Endothelial cell (in vitro differentiated cells): ENCODE data around the gene KLHL40. TPM values are rescaled to one million over a fixed set of nuclear protein-coding genes. Genes with fewer than 3 reads are reported as not detected.

Experiments used
- DNase-seq: peaks from one replicate; pipeline ENCODE4 v3.0.0; 2021; ENCODE audit warnings: low spot score
- H3K27ac Mint-ChIP-seq: one replicate; pipeline ENCODE4 v1.8.0; 2021; ENCODE audit warnings: mixed read lengths, inconsistent platforms; ENCODE audit not compliant: unreplicated experiment
- H3K27me3 Mint-ChIP-seq: one replicate; pipeline ENCODE4 v1.8.0; 2021; ENCODE audit warnings: mild to moderate bottlenecking, moderate library complexity, mixed read lengths, inconsistent platforms; ENCODE audit not compliant: unreplicated experiment
- H3K36me3 Mint-ChIP-seq: one replicate; pipeline ENCODE4 v1.8.0; 2021; ENCODE audit warnings: mild to moderate bottlenecking, low read depth, mixed read lengths, inconsistent platforms; ENCODE audit not compliant: unreplicated experiment
- H3K4me1 Mint-ChIP-seq: one replicate; pipeline ENCODE4 v1.8.0; 2021; ENCODE audit warnings: mild to moderate bottlenecking, mixed read lengths, inconsistent platforms; ENCODE audit not compliant: unreplicated experiment
- H3K4me3 Mint-ChIP-seq: one replicate; pipeline ENCODE4 v1.8.0; 2021; ENCODE audit warnings: mild to moderate bottlenecking, mixed read lengths, inconsistent platforms; ENCODE audit not compliant: unreplicated experiment
- H3K9me3 Mint-ChIP-seq: one replicate; pipeline ENCODE4 v1.8.0; 2021; ENCODE audit warnings: mixed read lengths, inconsistent platforms; ENCODE audit not compliant: unreplicated experiment
- total RNA-seq: library from RNA; stranded (reverse); fragmentation: NEBNext Ultra II Directional; extraction: Animal tissue kit (Norgen Biotek cat#: 25700); gene quantifications from one replicate; pipeline ENCODE4 v1.2.1, GENCODE V29; 2021; ENCODE audit not compliant: unreplicated experiment
- TF ChIP-seq, protein P1 (sequence below): fragments of 200-600 bp; sonication (generic); IDR thresholded peaks from one replicate; pipeline ENCODE4 v1.5.0; 2021; ENCODE audit warnings: antibody characterized with exemption; ENCODE audit not compliant: unreplicated experiment

Gene KLHL40
- total RNA-seq, 1 donor from 2014 or later, result not detected

DNA sequence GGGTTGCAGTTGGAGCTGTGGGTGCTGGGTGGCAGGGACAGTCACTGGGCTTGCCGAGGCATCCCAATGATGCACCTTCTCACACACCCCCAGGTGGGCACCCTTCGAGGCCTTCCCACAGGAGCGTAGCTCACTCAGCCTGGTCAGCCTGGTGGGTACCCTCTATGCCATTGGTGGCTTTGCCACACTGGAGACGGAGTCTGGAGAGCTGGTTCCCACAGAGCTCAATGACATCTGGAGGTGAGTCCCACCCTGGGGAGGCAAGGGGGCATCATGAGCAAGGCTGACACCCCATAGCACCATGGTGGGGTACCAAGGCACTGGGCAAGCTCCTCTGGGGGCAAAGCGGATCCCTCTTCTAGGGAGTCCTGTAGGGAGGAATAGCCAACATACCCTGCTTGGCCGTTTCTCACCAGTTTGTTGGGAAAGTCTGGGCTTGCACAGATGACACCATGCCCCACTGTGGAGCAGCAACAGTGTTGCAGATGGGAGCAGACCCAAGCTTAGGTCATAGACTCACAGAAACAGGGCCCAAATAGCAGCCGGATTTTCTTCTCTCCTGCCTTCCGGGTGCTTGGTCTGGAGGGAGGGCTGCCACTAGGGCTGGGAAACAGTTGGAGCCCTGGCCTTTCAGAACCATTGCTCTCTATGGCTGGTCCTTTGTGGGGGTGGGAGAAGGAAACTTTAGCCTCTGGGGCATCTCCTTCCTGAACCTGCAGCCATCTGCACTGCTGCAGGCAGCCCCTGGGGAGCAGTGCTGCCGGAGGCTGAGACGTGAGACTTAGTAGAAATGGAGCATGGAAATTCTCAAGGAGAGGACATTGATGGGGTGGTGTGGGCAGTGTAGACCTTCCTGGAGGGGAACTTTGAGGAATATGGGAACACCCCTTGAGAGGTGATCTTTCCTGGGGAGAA lies 5.7 kb downstream of the KLHL40 start:
- Mint-ChIP-seq H3K27me3 (peaks cover 9% of the 10 kb centered on the region), H3K4me3 (no peak overlapping the region), H3K9me3 (no peaks in the 10 kb centered on the region), H3K27ac (no peak overlapping the region), H3K36me3 (no peaks in the 10 kb centered on the region), H3K4me1 (no peaks in the 10 kb centered on the region)
- TF ChIP-seq, protein P1, sequence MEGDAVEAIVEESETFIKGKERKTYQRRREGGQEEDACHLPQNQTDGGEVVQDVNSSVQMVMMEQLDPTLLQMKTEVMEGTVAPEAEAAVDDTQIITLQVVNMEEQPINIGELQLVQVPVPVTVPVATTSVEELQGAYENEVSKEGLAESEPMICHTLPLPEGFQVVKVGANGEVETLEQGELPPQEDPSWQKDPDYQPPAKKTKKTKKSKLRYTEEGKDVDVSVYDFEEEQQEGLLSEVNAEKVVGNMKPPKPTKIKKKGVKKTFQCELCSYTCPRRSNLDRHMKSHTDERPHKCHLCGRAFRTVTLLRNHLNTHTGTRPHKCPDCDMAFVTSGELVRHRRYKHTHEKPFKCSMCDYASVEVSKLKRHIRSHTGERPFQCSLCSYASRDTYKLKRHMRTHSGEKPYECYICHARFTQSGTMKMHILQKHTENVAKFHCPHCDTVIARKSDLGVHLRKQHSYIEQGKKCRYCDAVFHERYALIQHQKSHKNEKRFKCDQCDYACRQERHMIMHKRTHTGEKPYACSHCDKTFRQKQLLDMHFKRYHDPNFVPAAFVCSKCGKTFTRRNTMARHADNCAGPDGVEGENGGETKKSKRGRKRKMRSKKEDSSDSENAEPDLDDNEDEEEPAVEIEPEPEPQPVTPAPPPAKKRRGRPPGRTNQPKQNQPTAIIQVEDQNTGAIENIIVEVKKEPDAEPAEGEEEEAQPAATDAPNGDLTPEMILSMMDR, result no peak
- DNase-seq, result no peak

DNA sequence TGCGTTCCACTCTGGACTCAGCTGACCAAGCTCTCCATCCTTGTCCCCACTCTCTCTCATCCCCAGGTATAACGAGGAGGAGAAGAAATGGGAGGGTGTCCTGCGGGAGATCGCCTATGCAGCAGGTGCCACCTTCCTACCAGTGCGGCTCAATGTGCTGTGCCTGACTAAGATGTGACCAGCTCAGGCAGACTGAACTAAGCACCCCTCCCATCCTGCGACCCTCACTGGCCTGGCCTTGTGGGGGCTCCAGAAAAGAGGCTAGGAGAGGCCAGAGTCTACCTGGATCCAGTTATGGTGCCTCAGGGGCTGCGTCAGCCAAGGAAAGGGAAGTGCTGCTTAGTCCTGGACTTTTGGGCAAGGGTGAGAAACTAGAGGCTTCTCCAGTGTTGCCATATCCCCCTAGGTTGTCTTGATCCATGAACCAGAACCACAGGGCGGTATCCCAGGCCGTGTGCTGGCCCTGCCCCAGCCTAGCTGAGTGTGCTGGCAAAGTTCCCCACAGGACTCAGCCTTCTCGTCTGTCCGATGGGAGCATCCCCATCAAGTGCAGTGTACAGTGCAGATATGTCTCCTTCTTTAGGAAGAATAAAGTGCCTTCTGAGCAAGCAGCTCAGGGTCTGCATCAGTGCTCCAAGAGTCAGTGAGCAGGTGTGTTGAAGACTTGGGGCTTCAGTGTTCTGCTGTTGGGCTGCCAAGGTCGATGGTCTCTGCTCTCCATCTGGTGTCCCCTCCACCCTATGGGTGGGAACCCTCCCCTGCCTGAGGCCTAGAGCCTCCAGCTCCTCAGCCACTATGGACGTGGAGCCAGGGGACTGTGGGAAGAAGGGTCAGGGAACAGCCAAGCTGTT lies 6.7 kb downstream of the KLHL40 start:
- TF ChIP-seq, protein P1, result no peak
- Mint-ChIP-seq H3K27ac (no peak overlapping the region), H3K9me3 (no peaks in the 10 kb centered on the region), H3K4me3 (no peak overlapping the region), H3K4me1 (no peaks in the 10 kb centered on the region), H3K27me3 (peaks cover 7% of the 10 kb centered on the region), H3K36me3 (no peaks in the 10 kb centered on the region)
- DNase-seq, result no peak

DNA sequence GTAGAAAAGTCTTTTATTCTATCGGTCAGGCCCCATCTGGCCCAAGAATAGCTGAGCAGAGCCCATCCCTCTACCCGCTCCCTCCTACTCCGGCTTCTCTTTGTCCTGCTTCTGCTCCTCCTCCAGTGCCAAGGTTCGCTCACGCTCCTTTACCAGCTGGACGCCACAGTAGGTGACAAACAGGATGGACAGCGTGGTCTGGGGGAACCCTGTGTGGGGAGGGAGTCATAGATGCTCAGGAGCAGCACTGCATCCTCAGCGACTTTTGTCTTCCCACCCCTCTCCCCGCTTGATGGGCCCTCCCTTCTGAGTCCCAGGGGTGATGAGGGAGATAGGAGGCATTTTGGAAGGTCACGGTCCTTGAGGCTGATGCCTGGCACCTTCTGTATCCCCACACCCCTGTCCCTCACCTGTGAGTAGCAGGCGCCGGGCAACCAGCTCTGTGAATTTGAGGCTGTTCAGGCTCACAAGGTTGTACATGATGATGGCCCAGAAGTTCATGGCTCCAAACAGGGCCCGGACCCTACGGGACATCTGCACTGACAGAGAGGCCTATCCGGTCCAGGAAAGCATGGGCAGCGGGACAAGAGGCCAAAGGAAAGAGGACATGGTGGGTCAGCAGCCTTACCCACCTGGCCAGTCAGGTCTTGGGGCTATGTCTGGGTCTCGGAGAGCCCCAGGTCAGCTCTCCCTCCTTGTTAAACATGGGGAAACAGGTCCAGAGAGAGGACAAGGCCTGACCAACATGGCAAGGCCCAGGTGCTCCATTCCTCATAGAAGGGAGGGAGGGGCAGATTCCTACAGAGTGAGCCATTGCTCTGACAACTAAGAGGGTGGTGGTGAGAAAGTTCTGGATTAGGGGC lies 7.6 kb downstream of the KLHL40 start:
- TF ChIP-seq, protein P1, result no peak
- no peak for DNase-seq

DNA sequence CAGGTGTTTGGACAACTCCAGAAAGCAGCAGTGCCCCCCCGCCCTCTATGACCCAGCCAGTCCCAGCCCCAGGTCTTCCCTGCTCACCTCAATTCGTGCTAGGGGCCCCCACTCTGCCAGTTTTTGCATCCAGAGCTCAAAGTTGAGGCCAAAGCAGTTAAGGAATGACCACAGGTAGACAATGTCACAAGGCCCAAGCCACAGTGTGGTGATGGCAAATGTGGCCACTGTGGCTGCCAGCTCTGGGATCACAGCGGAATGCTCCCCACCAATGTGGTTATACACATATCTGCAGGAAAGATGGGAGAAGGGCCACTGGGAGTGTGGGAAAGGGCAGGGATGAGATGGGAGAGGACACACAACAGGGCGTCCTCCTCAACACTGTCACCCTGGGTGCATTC lies 8.2 kb downstream of the KLHL40 start:
- peaks cover 5% of the 10 kb centered on the region for H3K27me3 Mint-ChIP-seq
- H3K9me3 Mint-ChIP-seq, result no peaks in the 10 kb centered on the region
- H3K4me1 Mint-ChIP-seq, result no peaks in the 10 kb centered on the region
- no peak for DNase-seq
- H3K36me3 Mint-ChIP-seq, result no peaks in the 10 kb centered on the region
- no peak overlapping the region for H3K4me3 Mint-ChIP-seq
- TF ChIP-seq, protein P1, result no peak
- H3K27ac Mint-ChIP-seq, result no peak overlapping the region

More for the DNA sequence above, 7.6 kb downstream of the KLHL40 start:
- H3K4me1 Mint-ChIP-seq, result no peaks in the 10 kb centered on the region
- no peaks in the 10 kb centered on the region for H3K9me3 Mint-ChIP-seq
- H3K27ac Mint-ChIP-seq, result no peak overlapping the region
- no peak overlapping the region for H3K4me3 Mint-ChIP-seq
- no peaks in the 10 kb centered on the region for H3K36me3 Mint-ChIP-seq
- H3K27me3 Mint-ChIP-seq, result peaks cover 5% of the 10 kb centered on the region
